Stimulated activated CD4-positive, alpha-beta T cell treated with anti-CD3 and anti-CD28 coated beads, TNF-alpha, amount 100 ng/mL, for 4 hours (primary cell): ENCODE measurements around the gene LGALS8.

Source experiments
- DNase-seq, 3 experiments: peaks; one replicate each; pipeline ENCODE4 v3.0.0-alpha.2; 2020; ENCODE audit warnings: low read depth in 3 of 3

LGALS8 gene

GRCh38 chr1:236589531-236589930 lies 65.7 kb downstream of the LGALS8 start:
- DNase-seq = no peak

GRCh38 chr1:236590553-236591150 lies 66.9 kb downstream of the LGALS8 start:
- DNase-seq = no peak

- no peak for DNase-seq
Observed at GRCh38 chr1:236602171-236602570, 78.4 kb downstream of the LGALS8 start.
